CD4-positive, alpha-beta T cell treated with Interleukin-4 for 4 hours (primary cell): Measurements from ENCODE around the gene GRIK1.

Experiments used
- DNase-seq: peaks from one replicate; pipeline ENCODE4 v3.0.0-alpha.2; 2020

Gene GRIK1

GRCh38 chr21:29904359-29905282 lies 35.2 kb downstream of the GRIK1 start:
- no peak for DNase-seq

- no peak for DNase-seq
Measured at GRCh38 chr21:29896884-29897283, 42.9 kb downstream of the GRIK1 start.

- no peak for DNase-seq
Measured at GRCh38 chr21:29893687-29894086, 46.1 kb downstream of the GRIK1 start.

GRCh38 chr21:29892379-29892778 lies 47.4 kb downstream of the GRIK1 start:
- DNase-seq: no peak

GRCh38 chr21:29888437-29888836 lies 51.4 kb downstream of the GRIK1 start:
- DNase-seq: no peak

GRCh38 chr21:29887313-29888009 lies 52.3 kb downstream of the GRIK1 start:
- no peak for DNase-seq

- DNase-seq: no peak
Measured at GRCh38 chr21:29885491-29885890, 54.3 kb downstream of the GRIK1 start.

- DNase-seq: no peak
Measured at GRCh38 chr21:29875873-29876272, 63.9 kb downstream of the GRIK1 start.

- no peak for DNase-seq
Measured at GRCh38 chr21:29875036-29875716, 64.6 kb downstream of the GRIK1 start.

GRCh38 chr21:29873908-29874307 lies 65.9 kb downstream of the GRIK1 start:
- DNase-seq: no peak

GRCh38 chr21:29870814-29871213 lies 69.0 kb downstream of the GRIK1 start:
- DNase-seq: no peak

- DNase-seq: no peak
Measured at GRCh38 chr21:29867796-29868195, 72.0 kb downstream of the GRIK1 start.

- no peak for DNase-seq
Measured at GRCh38 chr21:29860346-29860745, 79.5 kb downstream of the GRIK1 start.

- no peak for DNase-seq
Measured at GRCh38 chr21:29857150-29857549, 82.6 kb downstream of the GRIK1 start.

GRCh38 chr21:29854795-29855194 lies 85.0 kb downstream of the GRIK1 start:
- DNase-seq: no peak

GRCh38 chr21:29851611-29852010 lies 88.2 kb downstream of the GRIK1 start:
- no peak for DNase-seq

- DNase-seq: peak; percentile 53
Measured at GRCh38 chr21:29849735-29850176, 90.0 kb downstream of the GRIK1 start.

GRCh38 chr21:29843804-29844203 lies 96.0 kb downstream of the GRIK1 start:
- DNase-seq: no peak

- no peak for DNase-seq
Measured at GRCh38 chr21:29834617-29835016, 105.2 kb downstream of the GRIK1 start.

- no peak for DNase-seq
Measured at GRCh38 chr21:29832217-29832616, 107.6 kb downstream of the GRIK1 start.

- DNase-seq: no peak
Measured at GRCh38 chr21:29829564-29830275, 110.1 kb downstream of the GRIK1 start.

GRCh38 chr21:29827647-29828046 lies 112.1 kb downstream of the GRIK1 start:
- DNase-seq: no peak

- no peak for DNase-seq
Measured at GRCh38 chr21:29827236-29827635, 112.6 kb downstream of the GRIK1 start.
